GM18499 (cell line): ENCODE results near the gene HES7.
"Not testable (repeated sequence)": the region's sequence is repeated elsewhere in the genome, so short reads cannot be mapped to it uniquely, and the experiment has no call there.

Source experiments
- ATAC-seq: cut with Tn5 transposase; IDR thresholded peaks from one replicate; pipeline ENCODE4 v1.9.1; 2021; ENCODE audit warnings: moderate number of reproducible peaks; ENCODE audit not compliant: insufficient read depth, unreplicated experiment

Gene HES7

DNA sequence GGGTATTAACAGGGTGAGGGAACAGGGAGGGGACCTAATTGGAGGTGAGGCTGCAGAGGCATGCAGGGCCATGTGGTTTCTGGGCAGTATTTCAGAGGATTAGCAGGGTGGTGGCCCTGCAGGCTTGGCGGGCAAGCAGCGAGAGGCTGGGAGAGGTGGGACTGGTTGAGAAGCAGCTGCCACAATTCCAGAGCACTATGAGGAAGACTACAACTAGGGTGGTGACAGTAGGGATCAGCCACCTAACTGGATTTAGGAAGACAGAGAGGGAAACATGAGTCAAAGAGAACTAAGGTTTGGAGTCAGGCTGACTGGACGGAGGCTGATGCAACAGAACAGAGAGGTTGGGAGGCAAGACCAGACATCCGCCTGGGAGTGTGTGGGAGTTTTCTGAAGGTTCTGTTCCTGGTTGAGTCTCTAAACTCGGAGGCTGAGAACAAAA, 17.9 kb downstream of the HES7 start:
- no peak for ATAC-seq

DNA sequence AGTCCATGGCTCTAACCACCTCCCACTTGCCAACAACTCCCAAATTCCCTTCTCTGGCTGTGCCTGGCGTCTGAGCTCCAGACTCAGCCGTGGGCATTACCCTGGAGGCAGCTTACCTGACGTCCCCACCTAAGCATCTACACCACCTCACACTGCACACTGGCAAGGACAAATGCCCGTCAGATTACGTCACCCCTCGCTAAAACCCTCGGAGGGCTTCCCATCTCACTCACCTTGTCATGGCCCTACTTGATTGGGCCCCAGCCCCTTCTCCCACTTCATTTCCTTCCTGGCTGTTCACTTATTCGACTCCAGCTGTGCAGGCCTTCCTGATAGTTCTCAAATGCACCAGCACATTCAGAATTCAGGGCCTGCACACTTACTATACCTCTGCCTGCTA, 19.0 kb downstream of the HES7 start:
- ATAC-seq, result no peak

DNA sequence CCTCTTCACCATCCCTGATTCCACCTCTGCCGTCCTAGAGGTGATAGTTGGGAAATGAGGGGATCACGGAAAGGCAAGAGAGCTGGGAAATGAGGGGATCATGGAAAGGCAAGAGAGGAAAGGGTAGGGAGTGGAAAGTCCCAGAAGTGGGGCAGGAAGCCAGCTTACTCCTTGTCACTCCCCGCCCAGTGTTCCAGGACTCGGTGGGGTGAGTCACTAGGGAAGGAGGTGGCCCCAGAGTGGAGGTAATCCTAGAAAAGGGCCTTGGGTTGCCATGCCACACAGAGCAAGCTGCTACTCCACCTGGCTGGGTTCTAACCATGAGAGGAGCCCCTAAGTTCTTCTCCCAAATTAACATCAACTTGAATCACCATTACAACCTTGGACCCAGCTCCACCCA, 20.4 kb downstream of the HES7 start:
- no peak for ATAC-seq

DNA sequence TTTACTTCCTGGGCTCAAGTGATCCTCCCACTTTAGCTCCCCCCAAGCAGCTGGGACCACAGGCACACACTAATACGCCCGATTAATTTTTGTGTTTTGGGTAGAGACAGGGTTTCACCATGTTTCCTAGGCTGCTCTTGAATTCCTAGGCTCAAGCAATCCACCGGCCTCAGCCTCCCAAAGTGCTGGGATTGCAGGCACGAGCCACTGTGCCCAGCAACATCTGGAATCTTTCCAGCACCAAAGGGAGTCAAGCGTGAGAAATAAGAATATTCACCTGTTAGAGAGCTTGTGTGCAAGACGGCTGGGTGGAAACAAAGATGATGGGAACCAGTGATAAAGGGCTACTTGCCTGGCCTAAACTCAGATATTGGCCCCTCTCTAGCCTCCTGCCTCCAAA, 22.2 kb downstream of the HES7 start:
- ATAC-seq, result no peak

DNA sequence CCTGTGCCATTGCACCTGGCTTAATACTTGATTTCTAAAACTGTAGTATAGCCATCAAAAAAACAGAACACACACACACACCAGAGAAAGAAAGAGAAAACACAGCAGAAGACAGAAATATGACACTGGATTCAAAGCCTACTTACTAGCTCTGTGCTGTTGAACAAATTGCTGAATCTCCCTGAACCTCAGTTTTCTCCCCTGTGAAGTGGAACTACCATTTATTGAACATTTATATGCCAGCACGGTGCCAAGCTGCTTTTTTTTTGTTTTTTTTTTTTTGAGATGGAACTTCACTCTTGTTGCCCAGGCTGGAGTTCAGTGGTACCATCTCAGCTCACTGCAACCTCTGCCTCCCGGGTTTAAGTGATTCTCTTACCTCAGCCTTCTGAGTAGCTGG, 23.1 kb downstream of the HES7 start:
- ATAC-seq, result no peak

DNA sequence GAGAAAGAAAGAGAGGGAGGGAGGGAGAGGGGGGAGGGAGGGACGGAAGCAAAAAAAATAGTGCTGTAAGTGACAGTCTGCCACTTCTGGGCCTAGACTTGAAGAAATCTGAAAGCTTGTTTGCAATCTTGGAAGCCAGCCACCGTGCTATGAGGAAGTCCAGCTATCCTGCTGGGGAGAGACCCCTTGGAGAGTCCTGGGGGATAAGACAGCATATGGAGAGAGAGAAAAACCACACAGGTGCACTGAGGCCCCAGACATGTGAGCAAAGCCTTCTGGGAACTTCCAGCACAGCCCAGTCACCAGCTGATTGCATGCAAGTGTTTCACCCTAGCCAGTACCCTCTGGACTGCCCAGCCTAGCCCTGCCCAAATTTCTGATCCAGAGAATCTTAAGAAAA, 23.8 kb downstream of the HES7 start:
- ATAC-seq, result no peak

DNA sequence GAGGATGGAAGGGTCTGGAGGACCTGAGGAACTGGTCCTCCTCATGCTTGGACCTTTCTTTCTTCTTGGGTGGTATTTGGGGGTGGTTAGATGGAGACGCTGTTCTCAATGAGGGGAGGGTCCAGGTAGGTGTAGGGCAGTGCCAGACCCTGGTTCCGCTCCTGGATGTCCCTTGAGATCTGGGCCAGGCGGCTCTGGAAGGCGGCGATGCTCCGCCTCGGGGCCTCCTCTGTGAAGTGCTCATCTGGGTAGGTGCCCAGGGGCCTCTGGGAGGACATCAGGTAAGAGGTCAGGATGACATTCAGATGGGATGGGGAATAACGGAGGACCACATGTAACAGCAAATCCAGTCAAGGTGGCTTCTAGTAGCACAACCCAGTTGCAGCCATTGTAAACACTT, 27.4 kb downstream of the HES7 start:
- no peak for ATAC-seq

DNA sequence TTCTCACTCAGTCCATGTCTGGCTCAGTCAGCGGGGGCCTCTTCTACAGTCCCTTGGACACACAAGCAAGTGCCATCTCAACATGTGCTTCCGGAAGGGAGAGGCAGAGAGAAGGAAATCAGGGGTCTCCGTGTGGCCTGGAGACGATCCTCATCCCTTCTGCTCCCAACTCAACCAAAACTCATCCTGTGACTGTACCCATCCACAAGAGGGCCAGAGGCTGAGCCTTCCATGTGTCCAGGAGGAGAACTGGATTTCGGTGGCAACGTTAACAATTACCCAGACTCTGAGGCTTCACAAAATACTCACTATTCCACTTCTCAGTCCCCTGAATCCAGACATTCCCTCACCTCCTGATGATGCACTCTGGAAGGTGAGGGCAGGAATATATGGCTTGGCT, 28.5 kb downstream of the HES7 start:
- no peak for ATAC-seq

- no peak for ATAC-seq
Observed at GRCh38 chr17:8091033-8091687, 32.7 kb downstream of the HES7 start.

- ATAC-seq, result no peak
Observed at GRCh38 chr17:8089728-8090127, 34.2 kb downstream of the HES7 start.

- no peak for ATAC-seq
Observed at GRCh38 chr17:8087952-8088230, 36.0 kb downstream of the HES7 start.

DNA sequence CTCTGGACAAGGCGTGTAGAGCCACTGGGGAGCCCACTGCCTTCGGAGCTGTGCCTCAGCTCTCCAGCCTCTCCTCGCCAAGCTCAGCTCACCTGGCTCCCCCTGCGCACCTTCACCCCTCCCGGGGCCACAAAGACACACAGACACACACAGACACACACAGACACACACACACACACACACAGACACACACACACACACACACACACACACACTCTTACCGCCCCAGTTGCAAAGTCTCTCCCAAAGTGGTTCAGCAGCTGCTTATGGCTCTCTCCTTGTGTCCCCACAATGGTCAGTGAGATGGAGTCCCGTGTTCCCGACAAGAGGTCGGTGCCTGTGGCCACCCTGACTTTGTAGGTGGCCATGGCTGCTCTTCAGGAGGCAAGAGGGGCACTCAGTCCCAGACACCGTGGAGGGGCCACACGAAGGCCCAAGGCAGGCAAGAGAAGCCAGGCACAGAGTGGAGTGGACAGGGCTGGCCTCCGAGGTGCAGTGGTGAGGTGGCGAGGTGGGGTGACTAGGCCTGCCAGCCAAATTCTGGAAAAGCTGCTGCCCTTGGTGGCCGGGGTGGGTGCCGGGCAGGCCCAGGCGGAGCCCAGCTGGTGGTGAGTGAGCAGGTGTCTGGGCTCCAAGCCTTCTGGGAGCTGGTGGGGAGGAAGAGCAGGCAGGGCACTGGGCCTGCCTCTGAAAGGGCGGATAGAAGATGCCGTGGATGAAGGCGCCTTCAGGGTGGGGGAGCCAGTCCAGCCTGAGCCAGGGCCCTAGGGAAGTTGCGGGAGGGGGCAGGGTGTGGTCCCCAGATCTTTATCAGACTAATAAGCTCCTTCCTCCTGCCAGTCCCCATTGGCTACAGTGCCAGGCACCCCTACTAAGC, 36.6 kb downstream of the HES7 start, which contains the start of gene ALOX12B:
TSS of gene ALOX12B (minus strand) at position 642 of the 877 bp plus-strand sequence. CDS start at position 368, 274 bp downstream.
- no peak for ATAC-seq

GRCh38 chr17:8084250-8084649, 39.7 kb downstream of the HES7 start:
- no peak for ATAC-seq

GRCh38 chr17:8082292-8082691, 41.6 kb downstream of the HES7 start:
- no peak for ATAC-seq

DNA sequence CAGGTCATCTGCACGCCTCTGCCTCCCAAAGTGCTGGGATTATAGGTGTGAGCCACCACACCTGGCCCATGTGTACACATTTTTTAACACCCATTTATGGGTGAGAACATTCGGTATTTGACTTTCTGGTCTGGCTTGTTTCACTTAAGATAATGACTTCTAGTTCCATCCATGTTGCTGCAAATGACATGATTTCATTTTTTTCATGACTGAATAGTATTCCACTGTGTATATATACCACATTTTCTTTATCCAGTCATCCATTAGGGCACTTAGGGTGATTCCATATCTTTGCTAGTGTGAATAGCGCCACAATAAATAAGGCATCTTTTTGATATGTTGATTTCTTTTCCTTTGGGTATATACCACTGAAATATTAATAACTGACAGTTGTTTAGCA, 42.0 kb downstream of the HES7 start:
- ATAC-seq, result no peak

DNA sequence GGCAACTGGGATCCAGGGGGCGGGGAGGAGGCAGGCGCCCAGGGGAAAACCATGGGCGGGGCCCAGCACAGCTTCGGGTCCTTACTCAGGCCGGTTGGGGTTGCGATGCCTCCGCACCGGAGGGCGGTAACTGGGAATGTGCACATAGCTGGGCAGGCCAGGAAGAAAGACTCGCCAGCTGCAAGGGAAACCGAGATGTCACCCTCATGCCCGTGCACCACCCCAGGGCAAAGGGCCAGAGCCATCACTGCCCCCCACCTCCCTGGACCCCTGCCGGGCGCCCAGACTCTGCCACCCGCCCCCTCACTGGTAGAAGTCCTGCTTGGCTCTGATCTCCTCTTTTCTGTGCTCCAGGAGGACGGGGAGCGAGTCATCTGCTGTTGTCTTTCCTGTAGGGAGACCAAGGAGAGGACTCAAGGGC, 43.1 kb downstream of the HES7 start:
- ATAC-seq, result no peak

DNA sequence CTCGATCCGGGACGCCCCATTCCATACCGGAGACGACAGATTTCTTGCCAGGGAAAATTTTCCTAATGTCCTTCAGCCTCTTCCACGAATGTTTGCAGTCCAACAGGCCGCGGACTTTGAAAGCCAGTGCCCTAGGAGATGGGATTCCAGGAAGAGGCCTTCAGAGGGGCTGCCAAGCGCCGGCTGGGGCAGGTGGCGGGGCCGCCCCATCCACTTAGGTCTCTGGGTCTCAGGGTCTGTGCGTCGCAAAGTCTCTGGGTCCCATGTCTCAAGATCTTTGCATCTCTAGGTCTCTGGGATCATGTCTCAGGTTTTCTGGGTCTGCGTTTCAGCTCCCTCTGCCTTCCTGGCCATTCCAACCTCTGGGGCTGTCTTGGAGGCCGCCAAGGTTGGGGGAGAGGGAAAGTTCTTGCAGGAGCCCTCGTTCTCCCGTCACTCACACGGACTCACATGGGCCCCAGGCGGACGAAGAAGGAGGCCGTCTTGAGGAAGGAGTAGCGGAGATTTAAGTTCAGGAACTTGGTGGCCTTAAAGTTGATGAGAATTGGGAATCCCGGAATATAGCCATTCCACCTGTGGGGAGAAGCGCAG, 43.6 kb downstream of the HES7 start:
- no peak for ATAC-seq

DNA sequence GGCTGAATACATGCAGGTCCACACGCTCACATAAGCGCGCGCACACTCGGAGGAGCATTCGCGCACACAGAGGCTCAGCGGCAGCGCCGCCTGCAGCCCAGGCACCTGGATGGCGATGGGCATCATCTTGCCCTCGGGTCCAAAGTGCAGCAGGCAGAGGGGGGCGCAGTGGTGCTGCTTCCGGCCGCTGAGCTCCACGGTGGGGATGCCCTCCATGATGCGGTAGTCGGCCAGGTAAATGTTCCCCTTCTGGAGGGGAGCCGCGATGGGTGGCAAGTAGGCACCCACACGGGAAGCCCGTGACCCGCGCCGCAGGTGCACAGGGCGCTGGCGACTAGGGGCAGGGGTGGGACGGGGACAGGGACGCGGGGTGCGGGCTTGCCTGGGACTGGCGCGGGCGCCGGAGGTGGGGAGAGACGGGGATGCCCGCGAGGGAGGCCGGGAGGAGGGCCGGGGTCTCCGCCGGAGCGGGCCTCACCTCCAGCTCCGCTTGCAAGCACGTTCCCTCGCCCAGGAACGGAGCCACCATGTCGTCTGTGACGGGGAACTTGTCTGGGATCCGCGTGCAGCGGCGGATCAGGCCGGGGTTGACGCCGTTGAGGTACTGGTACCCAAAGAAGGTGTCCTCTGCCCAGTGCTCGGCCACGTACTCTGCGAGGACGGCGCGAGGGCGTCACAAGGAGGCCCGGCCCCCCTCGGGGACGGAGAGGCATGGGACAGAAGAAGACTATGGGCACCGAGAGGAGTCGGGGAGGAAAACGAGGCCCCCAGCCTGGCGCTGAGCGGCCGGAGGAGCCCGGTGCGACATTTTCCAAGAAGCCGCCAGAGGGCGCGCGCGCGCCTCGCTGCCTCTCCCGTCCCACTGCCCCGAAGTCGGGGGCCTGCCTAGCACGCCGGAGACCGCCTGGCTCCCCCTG, 44.4 kb downstream of the HES7 start:
- no peak for ATAC-seq

GRCh38 chr17:8077939-8078338, 46.0 kb downstream of the HES7 start:
- not testable (repeated sequence) for ATAC-seq

GRCh38 chr17:8076502-8077266, 47.2 kb downstream of the HES7 start:
- no peak for ATAC-seq
